NB4 (cell line): Measurements from ENCODE around the gene MAFB.

Experiments
- CTCF ChIP-seq: IDR thresholded peaks from one replicate; pipeline ENCODE4 v1.5.1; 2012; ENCODE audit warnings: low read depth, low read length
- MYC ChIP-seq: IDR thresholded peaks from 2 replicates; pipeline ENCODE4 v1.6.1; 2011; ENCODE audit warnings: low read depth, low read length
- POLR2A ChIP-seq: IDR thresholded peaks from 2 replicates; pipeline ENCODE4 v1.6.1; 2011; ENCODE audit warnings: mild to moderate bottlenecking; ENCODE audit not compliant: insufficient read length; ENCODE audit errors: extremely low read depth

GRCh38 chr20:40694246-40694645, 5.2 kb upstream of the MAFB start:
- TF ChIP-seq CTCF (no peak), MYC (no peak), POLR2A (no peak)
